B cell (primary cell): ENCODE data around the gene SPATA2. TPM values are rescaled to one million over a fixed set of nuclear protein-coding genes. Genes with fewer than 3 reads are reported as not detected.

Experiments used
- ATAC-seq: fragments of 200-7000 bp; cut with Tn5 transposase; one replicate; pipeline ENCODE4 v1.10.0; 2021; ENCODE audit warnings: low read depth, mild to moderate bottlenecking, moderate number of reproducible peaks, moderate library complexity
- CTCF ChIA-PET: fragments of 350-600 bp; sonication (Branson Sonifier 250); formaldehyde crosslinking; loops from one replicate; lab custom pipeline; 2021; ENCODE audit warnings: antibody characterized with exemption, inconsistent platforms; lab: Charles Lee
- POLR2A ChIA-PET: fragments of 350-600 bp; sonication (Branson Sonifier 250); formaldehyde crosslinking; loops from one replicate; lab custom pipeline; 2021; ENCODE audit warnings: antibody characterized with exemption; lab: Charles Lee
- DNase-seq: peaks from one replicate; pipeline ENCODE4 v3.0.0; 2013
- H2AFZ ChIP-seq: 2 replicates; pipeline ENCODE4 v1.6.1; 2012; ENCODE audit warnings: mild to moderate bottlenecking, low read depth, low read length; ENCODE audit not compliant: insufficient read depth, poor library complexity, severe bottlenecking
- H3K27ac ChIP-seq, 2 donors: 1 replicate in 1 of 2; 2 replicates in 1 of 2; pipeline ENCODE4 v1.5.1; 2012 to 2013; ENCODE audit warnings: low read length in 2 of 2, mild to moderate bottlenecking in 2 of 2, moderate library complexity in 1 of 2
- H3K27me3 ChIP-seq, 4 experiments: fragments of 200-600 bp in 1 of 4; sonication (generic) in 1 of 4; replicated peaks in 1 of 4; 1 replicate in 2 of 4; 2 replicates in 2 of 4; pipeline versions ENCODE4 v1.6.1 to v1.7.0; 2013 to 2016; ENCODE audit warnings: low read length in 3 of 4, mild to moderate bottlenecking in 2 of 4, mixed read lengths in 1 of 4, moderate library complexity in 1 of 4; ENCODE audit not compliant: insufficient read depth in 4 of 4, control insufficient read depth in 3 of 4; ENCODE audit errors: control extremely low read depth in 1 of 4
- H3K36me3 ChIP-seq, 2 experiments: replicated peaks in 1 of 2; 1 replicate in 1 of 2; 2 replicates in 1 of 2; pipeline versions ENCODE4 v1.6.1 to v1.7.1; 2013; ENCODE audit warnings: low read length in 1 of 2; ENCODE audit not compliant: insufficient read depth in 2 of 2, control insufficient read depth in 1 of 2; ENCODE audit errors: control extremely low read depth in 1 of 2, extremely low read depth in 1 of 2
- H3K4me1 ChIP-seq, 2 donors: fragments of 200-600 bp in 1 of 2; sonication (generic) in 1 of 2; 1 replicate in 1 of 2; 2 replicates in 1 of 2; pipeline versions ENCODE4 v1.5.1 to v1.6.1; 2013 to 2017; ENCODE audit warnings: low read length in 2 of 2; ENCODE audit not compliant: control insufficient read depth in 2 of 2, insufficient read depth in 2 of 2
- H3K4me2 ChIP-seq: replicated peaks from 2 replicates; pipeline ENCODE3; 2012; ENCODE audit warnings: mild to moderate bottlenecking, low read depth, low read length; ENCODE audit not compliant: poor library complexity, severe bottlenecking
- H3K4me3 ChIP-seq, 5 experiments: fragments of 200-600 bp in 1 of 5; sonication (generic) in 1 of 5; 1 replicate in 3 of 5; 2 replicates in 2 of 5; pipeline versions ENCODE4 v1.5.1 to v1.7.0; 2011 to 2016; ENCODE audit warnings: low read length in 4 of 5, mild to moderate bottlenecking in 4 of 5, low read depth in 2 of 5, control low read depth in 1 of 5, moderate library complexity in 1 of 5; ENCODE audit not compliant: insufficient read depth in 1 of 5; ENCODE audit errors: control extremely low read depth in 1 of 5, extremely low read depth in 1 of 5
- H3K79me2 ChIP-seq: fragments of 200-600 bp; sonication (generic); one replicate; pipeline ENCODE4 v1.6.0; 2016; ENCODE audit warnings: low read length; ENCODE audit not compliant: control insufficient read depth, insufficient read depth
- H3K9ac ChIP-seq: fragments of 200-600 bp; sonication (generic); 2 replicates; pipeline ENCODE4 v1.6.1; 2017; ENCODE audit warnings: mild to moderate bottlenecking, low read length, moderate library complexity
- H3K9me3 ChIP-seq, 3 donors: one replicate each; pipeline versions ENCODE4 v1.6.1 to v1.7.1; 2013; ENCODE audit warnings: low read length in 2 of 3; ENCODE audit not compliant: control insufficient read depth in 2 of 3, insufficient read depth in 1 of 3; ENCODE audit errors: control extremely low read depth in 1 of 3
- H4K20me1 ChIP-seq: 2 replicates; pipeline ENCODE4 v1.6.0; 2012; ENCODE audit warnings: mild to moderate bottlenecking, low read length; ENCODE audit not compliant: insufficient read depth, control insufficient read depth, poor library complexity, severe bottlenecking
- H3K27ac Mint-ChIP-seq: one replicate; pipeline ENCODE4 v1.8.0; 2021; ENCODE audit warnings: mixed read lengths
- H3K27me3 Mint-ChIP-seq: one replicate; pipeline ENCODE4 v1.8.0; 2021; ENCODE audit warnings: mixed read lengths
- H3K4me1 Mint-ChIP-seq: one replicate; pipeline ENCODE4 v1.8.0; 2021; ENCODE audit warnings: mixed read lengths
- H3K4me3 Mint-ChIP-seq: one replicate; pipeline ENCODE4 v1.8.0; 2021; ENCODE audit warnings: mixed read lengths
- H3K9me3 Mint-ChIP-seq: one replicate; pipeline ENCODE4 v1.8.0; 2022; ENCODE audit warnings: mixed read lengths; ENCODE audit not compliant: insufficient read depth
- CTCF ChIP-seq: fragments of 200-600 bp; IDR thresholded peaks from one replicate; pipeline ENCODE4 v1.8.0; 2022; ENCODE audit warnings: antibody characterized with exemption, mild to moderate bottlenecking
- EZH2 ChIP-seq: IDR thresholded peaks from 2 replicates; pipeline ENCODE4 v1.6.1; 2012; ENCODE audit warnings: borderline replicate concordance, low read depth, mild to moderate bottlenecking, moderate library complexity, low read length; ENCODE audit not compliant: insufficient read depth, poor library complexity, severe bottlenecking
- WGBS: methylation state at CpG from one replicate; pipeline ENCODE4 v1.1.5; 2013; ENCODE audit warnings: missing lambda C conversion rate; ENCODE audit not compliant: insufficient coverage; 5-methylcytosine and 5-hydroxymethylcytosine counted together
- intact Hi-C: fragments of 100-400 bp; cut with micrococcal nuclease; formaldehyde crosslinking; loops from one replicate; pipeline ENCODE4 v1.10.0; 2022
- polyA plus RNA-seq: library from polyadenylated mRNA; depleted of rRNA; stranded (reverse); fragments of >200 nt; gene quantifications from 2 replicates; pipeline ENCODE4 v1.2.3, GENCODE V29; 2012
- total RNA-seq, 2 donors: library from RNA; stranded (reverse); fragments of 120-200 nt in 1 of 2; gene quantifications; 1 replicate in 1 of 2; 2 replicates in 1 of 2; pipeline versions ENCODE4 v1.2.3 to v1.2.4, GENCODE V29; 2013 to 2022

Gene SPATA2
- total and polyA plus RNA-seq, 2 donors (not counting 1 experiment from before 2014, with no cell fraction given) = 10.7 to 20.0 TPM

- ATAC-seq (no peak), DNase-seq (no peak)
- H3K79me2 ChIP-seq = no peaks in the 10 kb centered on the region
- Mint-ChIP-seq H3K4me3 (no peak overlapping the region), H3K27ac (no peak overlapping the region), H3K4me1 (no peaks in the 10 kb centered on the region), H3K9me3 (no peaks in the 10 kb centered on the region), H3K27me3 (no peaks in the 10 kb centered on the region)
- H3K36me3 ChIP-seq = peaks cover 12 to 50% of the 10 kb centered on the region in 2 experiments
- no CpG with 5 or more reads among the region's 2 CpGs for WGBS
- H3K4me2 ChIP-seq = no peak overlapping the region
- H3K27ac ChIP-seq = no peak overlapping the region
- no peaks in the 10 kb centered on the region for H4K20me1 ChIP-seq
- ChIA-PET CTCF (interaction anchor here (0.8 to 2.7 kb wide), 2 partner anchors 13 to 249 kb away, joined by 3 to 8 read pairs; no protein-coding TSS in a partner anchor), POLR2A (no interaction called here)
- no peaks in the 10 kb centered on the region for H3K4me1 ChIP-seq
- H3K9ac ChIP-seq = no peak overlapping the region
- TF ChIP-seq EZH2 (no peak), CTCF (no peak)
- no peaks in the 10 kb centered on the region for H3K27me3 ChIP-seq
- H3K4me3 ChIP-seq = no peak overlapping the region
- no peak overlapping the region for H2AFZ ChIP-seq
- no peaks in the 10 kb centered on the region for H3K9me3 ChIP-seq
- intact Hi-C loops = no loop called here
Measured at GRCh38 chr20:49858076-49858585, 57.2 kb downstream of the SPATA2 start.

DNA sequence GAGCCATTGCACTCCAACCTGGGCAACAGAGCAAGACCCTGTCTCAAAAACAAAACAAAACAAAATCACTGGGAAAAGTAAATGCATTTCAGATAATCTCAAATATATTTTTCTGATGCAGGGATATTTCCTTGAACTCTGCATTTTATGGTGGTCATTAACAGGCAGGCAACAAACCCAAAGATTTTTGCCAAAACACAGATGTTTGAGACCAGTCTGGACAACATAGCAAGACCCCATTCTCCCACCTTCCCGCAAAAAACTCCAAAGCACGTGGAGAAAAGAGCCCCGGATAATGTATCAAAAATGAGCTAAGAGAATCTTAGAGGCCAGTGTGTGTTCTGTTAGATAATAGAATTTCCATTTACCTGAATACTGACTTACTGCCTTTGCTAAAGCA is 58.4 kb downstream of the SPATA2 start:
- CTCF ChIA-PET = interaction anchor here (0.7 to 2.7 kb wide), 2 partner anchors 248 to 554 kb away, joined by 4 to 8 read pairs; no protein-coding TSS in a partner anchor

More for the DNA sequence above, 58.4 kb downstream of the SPATA2 start:
- H4K20me1 ChIP-seq = no peaks in the 10 kb centered on the region
- H3K36me3 ChIP-seq = peaks cover 8 to 48% of the 10 kb centered on the region in 2 experiments
- no peaks in the 10 kb centered on the region for H3K27me3 ChIP-seq
- no peak overlapping the region for H3K9ac ChIP-seq
- H3K4me1 ChIP-seq = no peaks in the 10 kb centered on the region
- no peak overlapping the region for H3K4me2 ChIP-seq
- Mint-ChIP-seq H3K27me3 (no peaks in the 10 kb centered on the region), H3K27ac (no peak overlapping the region), H3K4me1 (no peaks in the 10 kb centered on the region), H3K4me3 (no peak overlapping the region), H3K9me3 (no peaks in the 10 kb centered on the region)
- H2AFZ ChIP-seq = no peak overlapping the region
- no peak overlapping the region for H3K4me3 ChIP-seq
- POLR2A ChIA-PET = no interaction called here
- ATAC-seq = no peak
- TF ChIP-seq EZH2 (no peak), CTCF (no peak)
- H3K79me2 ChIP-seq = no peaks in the 10 kb centered on the region
- H3K27ac ChIP-seq = no peak overlapping the region
- intact Hi-C loops = no loop called here
- DNase-seq = no peak
- H3K9me3 ChIP-seq = no peaks in the 10 kb centered on the region
- WGBS = no CpG with 5 or more reads among the region's 3 CpGs
